ENCODE measurements around the gene KRTAP4-12. TPM values are rescaled to one million over a fixed set of nuclear protein-coding genes. Genes with fewer than 3 reads are reported as not detected.

The KRTAP4-12 gene
- total RNA-seq, 1 donor from 2014 or later: not detected

DNA sequence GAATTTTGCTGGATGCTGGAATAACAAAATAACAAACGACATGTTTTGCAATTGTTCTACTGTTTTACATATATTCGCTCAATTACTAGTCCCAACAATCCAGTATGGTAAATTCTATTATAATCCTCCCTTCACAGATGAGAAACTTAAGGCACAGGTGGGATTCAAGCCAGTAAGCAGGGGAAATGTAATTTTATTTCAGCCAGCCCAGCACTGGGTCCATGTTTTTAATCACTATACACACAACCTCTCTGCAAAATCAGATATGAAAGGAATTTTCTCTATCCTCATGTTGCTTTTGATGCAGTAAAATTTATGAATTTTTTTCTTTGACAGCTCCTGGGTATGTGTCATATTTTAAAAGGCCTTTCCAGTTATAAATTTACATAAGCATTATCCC is 21.3 kb upstream of the KRTAP4-12 start:
- Histone ChIP-seq H3K27ac (ENCODE audit: low read depth, low read length) (no peak overlapping the region), H4K20me1 (ENCODE audit: insufficient read depth, low read length) (no peaks in the 10 kb centered on the region), H3K9ac (ENCODE audit: low read length) (no peak overlapping the region), H3K9me3 (ENCODE audit: insufficient read depth, low read depth, low read length) (peaks cover 1% of the 10 kb centered on the region), H3K4me2 (ENCODE audit: low read length) (no peak overlapping the region), H3K27me3 (ENCODE audit: insufficient read depth, low read length) (no peaks in the 10 kb centered on the region), H3K4me1 (ENCODE audit: insufficient read depth, low read length) (no peaks in the 10 kb centered on the region), H3K79me2 (ENCODE audit: insufficient read depth, low read length) (no peaks in the 10 kb centered on the region), H3K36me3 (ENCODE audit: insufficient read depth, low read length) (no peaks in the 10 kb centered on the region), H2AFZ (ENCODE audit: low read depth, low read length) (no peak overlapping the region), H3K4me3 (ENCODE audit: insufficient read depth, low read depth, low read length) (no peak overlapping the region)
- FAIRE-seq (no peak), DNase-seq (ENCODE audit: low read depth) (no peak)
- Mint-ChIP-seq H3K4me3 (ENCODE audit: unreplicated experiment) (no peak overlapping the region), H3K4me1 (ENCODE audit: low read depth, unreplicated experiment) (peaks cover 11% of the 10 kb centered on the region), H3K36me3 (ENCODE audit: low read depth, unreplicated experiment) (no peaks in the 10 kb centered on the region), H3K27ac (ENCODE audit: unreplicated experiment) (no peak overlapping the region), H3K9me3 (ENCODE audit: unreplicated experiment) (peaks cover 7% of the 10 kb centered on the region), H3K27me3 (ENCODE audit: low read depth, unreplicated experiment) (peaks cover 3% of the 10 kb centered on the region)
- TF ChIP-seq, protein P1, sequence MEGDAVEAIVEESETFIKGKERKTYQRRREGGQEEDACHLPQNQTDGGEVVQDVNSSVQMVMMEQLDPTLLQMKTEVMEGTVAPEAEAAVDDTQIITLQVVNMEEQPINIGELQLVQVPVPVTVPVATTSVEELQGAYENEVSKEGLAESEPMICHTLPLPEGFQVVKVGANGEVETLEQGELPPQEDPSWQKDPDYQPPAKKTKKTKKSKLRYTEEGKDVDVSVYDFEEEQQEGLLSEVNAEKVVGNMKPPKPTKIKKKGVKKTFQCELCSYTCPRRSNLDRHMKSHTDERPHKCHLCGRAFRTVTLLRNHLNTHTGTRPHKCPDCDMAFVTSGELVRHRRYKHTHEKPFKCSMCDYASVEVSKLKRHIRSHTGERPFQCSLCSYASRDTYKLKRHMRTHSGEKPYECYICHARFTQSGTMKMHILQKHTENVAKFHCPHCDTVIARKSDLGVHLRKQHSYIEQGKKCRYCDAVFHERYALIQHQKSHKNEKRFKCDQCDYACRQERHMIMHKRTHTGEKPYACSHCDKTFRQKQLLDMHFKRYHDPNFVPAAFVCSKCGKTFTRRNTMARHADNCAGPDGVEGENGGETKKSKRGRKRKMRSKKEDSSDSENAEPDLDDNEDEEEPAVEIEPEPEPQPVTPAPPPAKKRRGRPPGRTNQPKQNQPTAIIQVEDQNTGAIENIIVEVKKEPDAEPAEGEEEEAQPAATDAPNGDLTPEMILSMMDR (IDR thresholded peaks at IDR 0.05; ENCODE audit: insufficient read depth, low read depth, low read length): no peak
- TF ChIP-seq EZH2 (IDR thresholded peaks at IDR 0.05; ENCODE audit: insufficient read depth, low read length): no peak

DNA sequence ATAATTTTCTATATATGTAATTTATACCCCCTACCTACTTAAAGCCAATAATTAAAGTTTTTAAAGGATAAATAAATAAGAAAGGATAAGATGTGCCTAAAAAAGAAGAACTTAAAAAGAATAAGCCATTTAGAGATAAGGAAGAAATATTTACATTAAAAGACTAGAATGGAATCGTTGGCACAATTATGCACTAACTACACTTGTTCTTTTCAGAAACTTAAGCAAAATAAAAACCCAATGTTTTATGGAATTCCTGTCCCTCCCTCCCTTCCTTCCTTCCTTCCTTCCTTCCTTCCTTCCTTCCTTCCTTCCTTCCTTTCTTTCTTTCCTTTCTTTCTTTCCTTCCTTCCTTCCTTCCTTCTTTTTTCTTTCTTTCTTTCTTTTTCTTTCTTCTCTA is 20.9 kb upstream of the KRTAP4-12 start:
- no peak overlapping the region for H3K9ac ChIP-seq (ENCODE audit: low read length)
- no peaks in the 10 kb centered on the region for H4K20me1 ChIP-seq (ENCODE audit: insufficient read depth, low read length)
- FAIRE-seq (no peak), DNase-seq (ENCODE audit: low read depth) (no peak)
- no peaks in the 10 kb centered on the region for H3K79me2 ChIP-seq (ENCODE audit: insufficient read depth, low read length)
- no peak for TF ChIP-seq EZH2 (IDR thresholded peaks at IDR 0.05; ENCODE audit: insufficient read depth, low read length)
- TF ChIP-seq, protein P1 (IDR thresholded peaks at IDR 0.05; ENCODE audit: insufficient read depth, low read depth, low read length): no peak
- no peak overlapping the region for H3K27ac ChIP-seq (ENCODE audit: low read depth, low read length)
- H3K9me3 ChIP-seq (ENCODE audit: insufficient read depth, low read depth, low read length): peaks cover 3% of the 10 kb centered on the region
- H3K4me3 ChIP-seq (ENCODE audit: insufficient read depth, low read depth, low read length): no peak overlapping the region
- no peaks in the 10 kb centered on the region for H3K4me1 ChIP-seq (ENCODE audit: insufficient read depth, low read length)
- no peak overlapping the region for H3K4me2 ChIP-seq (ENCODE audit: low read length)
- no peak overlapping the region for H3K4me3 Mint-ChIP-seq (ENCODE audit: unreplicated experiment)
- H3K27me3 Mint-ChIP-seq (ENCODE audit: low read depth, unreplicated experiment): peaks cover 3% of the 10 kb centered on the region
- H2AFZ ChIP-seq (ENCODE audit: low read depth, low read length): no peak overlapping the region
- no peak overlapping the region for H3K27ac Mint-ChIP-seq (ENCODE audit: unreplicated experiment)
- peaks cover 11% of the 10 kb centered on the region for H3K4me1 Mint-ChIP-seq (ENCODE audit: low read depth, unreplicated experiment)
- no peaks in the 10 kb centered on the region for H3K36me3 Mint-ChIP-seq (ENCODE audit: low read depth, unreplicated experiment)
- H3K27me3 ChIP-seq (ENCODE audit: insufficient read depth, low read length): no peaks in the 10 kb centered on the region
- H3K36me3 ChIP-seq (ENCODE audit: insufficient read depth, low read length): no peaks in the 10 kb centered on the region
- peaks cover 7% of the 10 kb centered on the region for H3K9me3 Mint-ChIP-seq (ENCODE audit: unreplicated experiment)

DNA sequence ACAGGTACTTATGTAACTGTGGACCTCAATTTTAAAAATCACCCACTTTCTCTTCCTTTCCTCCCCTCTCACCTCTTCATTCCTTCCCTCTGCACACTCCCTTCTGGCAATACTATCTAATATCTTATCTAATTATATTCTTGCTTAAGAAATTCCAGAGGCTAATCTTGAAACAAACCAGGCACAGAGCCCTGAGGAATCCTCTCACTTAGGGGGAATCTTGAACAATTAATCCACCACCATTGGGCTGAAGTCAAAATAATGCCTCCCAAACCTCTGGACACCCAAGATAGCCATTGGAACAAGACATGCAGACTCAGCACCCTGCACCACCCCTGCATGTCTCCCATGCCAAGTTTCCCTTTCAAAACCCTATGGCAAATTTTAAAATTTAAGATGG is 17.4 kb upstream of the KRTAP4-12 start:
- Histone ChIP-seq H3K27me3 (ENCODE audit: insufficient read depth, low read length) (no peaks in the 10 kb centered on the region), H2AFZ (ENCODE audit: low read depth, low read length) (no peak overlapping the region), H3K9ac (ENCODE audit: low read length) (no peak overlapping the region), H4K20me1 (ENCODE audit: insufficient read depth, low read length) (no peaks in the 10 kb centered on the region), H3K4me2 (ENCODE audit: low read length) (no peak overlapping the region), H3K79me2 (ENCODE audit: insufficient read depth, low read length) (no peaks in the 10 kb centered on the region), H3K36me3 (ENCODE audit: insufficient read depth, low read length) (no peaks in the 10 kb centered on the region), H3K27ac (ENCODE audit: low read depth, low read length) (peak overlapping the region; percentile 58), H3K4me3 (ENCODE audit: insufficient read depth, low read depth, low read length) (no peak overlapping the region), H3K9me3 (ENCODE audit: insufficient read depth, low read depth, low read length) (peaks cover 3% of the 10 kb centered on the region), H3K4me1 (ENCODE audit: insufficient read depth, low read length) (no peaks in the 10 kb centered on the region)
- Mint-ChIP-seq H3K36me3 (ENCODE audit: low read depth, unreplicated experiment) (no peaks in the 10 kb centered on the region), H3K4me1 (ENCODE audit: low read depth, unreplicated experiment) (peaks cover 14% of the 10 kb centered on the region), H3K9me3 (ENCODE audit: unreplicated experiment) (peaks cover 10% of the 10 kb centered on the region), H3K4me3 (ENCODE audit: unreplicated experiment) (no peak overlapping the region), H3K27me3 (ENCODE audit: low read depth, unreplicated experiment) (no peaks in the 10 kb centered on the region), H3K27ac (ENCODE audit: unreplicated experiment) (peak overlapping the region; percentile 49)
- no peak for FAIRE-seq
- DNase-seq (ENCODE audit: low read depth): no peak
- TF ChIP-seq, protein P1 (IDR thresholded peaks at IDR 0.05; ENCODE audit: insufficient read depth, low read depth, low read length): no peak
- no peak for TF ChIP-seq EZH2 (IDR thresholded peaks at IDR 0.05; ENCODE audit: insufficient read depth, low read length)

Data from astrocyte (in vitro differentiated cells and primary cell).